ENCODE data around the gene NRXN2.

NRXN2 gene

DNA sequence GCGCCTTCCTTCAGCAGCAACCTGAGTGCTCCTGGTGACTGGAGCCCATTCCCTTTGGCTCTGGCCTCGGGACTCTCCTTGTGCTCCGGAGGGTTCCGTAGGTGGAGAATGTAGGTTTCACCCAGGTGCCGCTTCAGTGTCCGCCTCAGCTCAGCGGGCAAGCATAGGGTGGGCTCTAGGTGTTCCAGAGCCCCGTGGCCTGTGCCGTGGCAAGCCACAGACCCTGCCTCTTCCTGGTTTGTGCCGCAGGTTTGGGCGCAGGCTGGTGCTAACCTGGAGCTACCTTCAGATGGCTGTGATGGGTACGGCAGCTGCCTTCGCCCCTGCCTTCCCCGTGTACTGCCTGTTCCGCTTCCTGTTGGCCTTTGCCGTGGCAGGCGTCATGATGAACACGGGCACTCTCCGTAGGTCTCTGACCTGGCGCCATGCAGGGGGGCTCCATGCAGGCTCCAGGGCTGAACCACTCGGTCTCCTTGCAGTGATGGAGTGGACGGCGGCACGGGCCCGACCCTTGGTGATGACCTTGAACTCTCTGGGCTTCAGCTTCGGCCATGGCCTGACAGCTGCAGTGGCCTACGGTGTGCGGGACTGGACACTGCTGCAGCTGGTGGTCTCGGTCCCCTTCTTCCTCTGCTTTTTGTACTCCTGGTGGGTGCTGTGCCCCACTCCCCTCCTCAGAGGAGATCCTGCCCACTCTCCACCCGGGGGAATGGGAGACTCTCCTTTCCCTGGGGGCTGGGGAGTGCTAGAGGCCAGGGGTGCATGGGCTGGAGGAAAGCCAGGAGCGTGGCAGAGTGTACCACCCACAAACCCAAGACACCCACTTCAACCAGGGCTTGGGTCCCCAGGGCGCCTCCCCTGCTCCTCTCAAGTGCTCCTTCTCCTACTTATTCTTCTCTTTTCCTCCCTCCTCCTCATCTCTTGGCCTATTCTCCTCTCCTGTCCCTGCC is 129.6 kb downstream of the NRXN2 start:
- no peak for TF ChIP-seq Cebpa-rat (IDR thresholded peaks at IDR 0.05)
- no peak overlapping the region for H3K9ac ChIP-seq
- H3K27me3 ChIP-seq = no peaks in the 10 kb centered on the region

DNA sequence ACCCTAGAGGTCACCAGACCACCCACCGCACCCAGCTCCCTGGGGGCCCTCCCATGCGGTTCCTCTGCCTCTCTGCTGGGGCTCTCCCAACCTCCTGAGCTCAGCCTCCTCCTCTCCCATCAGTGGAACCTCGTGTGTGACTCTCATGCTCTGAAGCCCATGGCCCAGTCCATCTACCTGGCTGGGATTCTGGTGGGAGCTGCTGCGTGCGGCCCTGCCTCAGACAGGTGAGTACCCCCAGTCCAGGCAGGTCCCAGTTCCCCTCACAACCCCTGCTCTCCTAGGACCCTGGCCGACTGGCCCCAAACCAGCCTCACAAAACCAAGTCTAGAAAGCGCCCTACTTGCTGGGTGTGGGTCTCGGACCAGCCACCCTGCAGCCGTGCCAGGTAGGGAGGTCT is 130.3 kb downstream of the NRXN2 start:
- no peak overlapping the region for H3K4me2 ChIP-seq
- no peak overlapping the region for H3K4me3 ChIP-seq
- no peak overlapping the region for H3K27ac ChIP-seq
- TF ChIP-seq Cebpa-rat (IDR thresholded peaks at IDR 0.05) = no peak
- H3K27me3 ChIP-seq = no peaks in the 10 kb centered on the region
- no peak overlapping the region for H3K9ac ChIP-seq
- no peaks in the 10 kb centered on the region for H4K20me1 ChIP-seq
- peaks cover 5% of the 10 kb centered on the region; the same call in 1 of the 2 replicates for H3K4me1 ChIP-seq
- peaks cover 46% of the 10 kb centered on the region for H3K9me3 ChIP-seq
- H3K36me3 ChIP-seq = no peaks in the 10 kb centered on the region

More for the DNA sequence above, 129.6 kb downstream of the NRXN2 start:
- H3K4me2 ChIP-seq = no peak overlapping the region
- no peaks in the 10 kb centered on the region for H4K20me1 ChIP-seq
- no peak overlapping the region for H3K4me3 ChIP-seq
- H3K27ac ChIP-seq = no peak overlapping the region
- H3K9me3 ChIP-seq = peaks cover 39% of the 10 kb centered on the region
- peaks cover 5% of the 10 kb centered on the region; the same call in 1 of the 2 replicates for H3K4me1 ChIP-seq
- H3K36me3 ChIP-seq = no peaks in the 10 kb centered on the region

DNA sequence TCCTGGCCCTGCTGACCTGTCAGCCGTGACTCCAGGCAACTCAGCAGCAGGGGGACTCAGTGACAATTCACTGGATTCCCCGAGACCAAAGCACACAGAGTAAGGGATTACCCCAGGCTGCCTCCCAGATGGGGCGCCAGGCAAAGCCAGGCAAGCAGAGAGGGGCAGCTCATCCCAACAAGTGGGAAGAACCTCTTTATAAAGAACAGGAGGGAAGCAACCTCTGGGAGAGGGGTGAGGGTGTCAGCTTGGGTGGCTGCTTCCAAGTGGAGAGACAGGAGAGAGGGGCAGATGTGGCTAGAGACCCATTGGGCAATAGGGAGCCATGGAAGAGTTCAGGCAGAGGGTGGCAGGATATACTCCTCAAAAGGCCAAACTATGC is 130.8 kb downstream of the NRXN2 start:
- no peak for TF ChIP-seq Cebpa-rat (IDR thresholded peaks at IDR 0.05)
- Histone ChIP-seq H3K27me3 (no peaks in the 10 kb centered on the region), H3K9me3 (peaks cover 46% of the 10 kb centered on the region), H3K9ac (no peak overlapping the region), H3K4me3 (no peak overlapping the region), H3K36me3 (no peaks in the 10 kb centered on the region), H3K4me1 (peaks cover 5% of the 10 kb centered on the region; the same call in 1 of the 2 replicates), H3K4me2 (no peak overlapping the region), H4K20me1 (no peaks in the 10 kb centered on the region), H3K27ac (no peak overlapping the region)

DNA sequence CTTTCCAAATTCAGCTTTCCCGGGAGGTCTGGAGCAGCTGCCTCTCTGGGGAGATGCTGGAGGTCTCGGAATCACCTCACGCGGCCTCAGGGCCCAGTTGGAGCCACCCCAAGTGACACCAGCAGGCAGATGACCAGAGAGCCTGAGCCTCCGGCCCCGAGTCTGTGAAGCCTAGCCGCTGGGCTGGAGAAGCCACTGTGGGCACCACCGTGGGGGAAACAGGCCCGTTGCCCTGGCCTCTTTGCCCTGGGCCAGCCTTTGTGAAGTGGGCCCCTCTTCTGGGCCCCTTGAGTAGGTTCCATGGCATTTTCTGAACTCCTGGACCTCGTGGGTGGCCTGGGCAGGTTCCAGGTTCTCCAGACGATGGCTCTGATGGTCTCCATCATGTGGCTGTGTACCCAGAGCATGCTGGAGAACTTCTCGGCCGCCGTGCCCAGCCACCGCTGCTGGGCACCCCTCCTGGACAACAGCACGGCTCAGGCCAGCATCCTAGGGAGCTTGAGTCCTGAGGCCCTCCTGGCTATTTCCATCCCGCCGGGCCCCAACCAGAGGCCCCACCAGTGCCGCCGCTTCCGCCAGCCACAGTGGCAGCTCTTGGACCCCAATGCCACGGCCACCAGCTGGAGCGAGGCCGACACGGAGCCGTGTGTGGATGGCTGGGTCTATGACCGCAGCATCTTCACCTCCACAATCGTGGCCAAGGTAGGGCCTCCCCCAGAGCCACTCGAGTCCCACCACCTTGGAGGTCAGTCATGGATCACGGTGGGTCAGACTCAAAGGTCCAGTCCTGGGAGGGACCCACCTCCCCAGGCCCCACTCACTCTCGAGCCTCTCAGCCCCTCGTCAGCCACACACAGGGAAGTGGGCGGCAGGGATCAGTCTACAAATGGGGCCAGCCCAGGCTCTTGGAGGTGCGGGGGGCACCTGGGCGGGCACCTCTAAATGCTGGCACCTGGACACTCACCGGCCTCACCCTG is 131.5 kb downstream of the NRXN2 start:
- no peaks in the 10 kb centered on the region for H3K27me3 ChIP-seq

DNA sequence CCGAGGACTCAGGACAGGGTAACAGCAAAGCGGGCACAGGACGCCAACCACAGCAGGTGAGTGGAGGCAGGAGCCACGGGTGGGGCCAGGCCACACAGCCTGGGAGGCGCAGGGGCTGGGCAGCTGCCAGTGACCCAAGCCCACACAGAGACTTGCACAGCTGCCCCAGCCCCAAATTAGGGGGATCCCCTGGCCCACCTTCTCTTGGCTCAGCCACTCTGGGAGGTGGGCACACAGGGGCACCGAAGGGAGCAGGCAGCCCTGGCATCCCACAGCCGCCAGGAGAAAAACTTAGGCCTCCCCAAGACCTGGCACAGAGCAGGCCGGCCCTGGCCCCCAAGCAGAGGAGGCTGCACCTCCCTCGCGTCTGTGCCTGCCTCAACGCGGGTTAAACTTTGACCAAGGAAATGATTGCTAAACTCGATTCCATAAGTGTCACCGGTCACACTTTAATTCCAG is 132.2 kb downstream of the NRXN2 start, which contains the start of gene SLC22A12:
TSS of gene SLC22A12 (plus strand) at position 458 of the 459 bp plus-strand sequence. CDS start 337 bp downstream, outside the sequence.
- no peaks in the 10 kb centered on the region for H3K27me3 ChIP-seq

More for the DNA sequence above, 131.5 kb downstream of the NRXN2 start:
- Histone ChIP-seq H3K4me2 (no peak overlapping the region), H3K36me3 (no peaks in the 10 kb centered on the region), H3K9ac (no peak overlapping the region), H3K4me1 (peaks cover 5% of the 10 kb centered on the region; the same call in 1 of the 2 replicates), H3K4me3 (no peak overlapping the region), H4K20me1 (no peaks in the 10 kb centered on the region), H3K27ac (no peak overlapping the region), H3K9me3 (peaks cover 41% of the 10 kb centered on the region)
- TF ChIP-seq Cebpa-rat (IDR thresholded peaks at IDR 0.05) = no peak

DNA sequence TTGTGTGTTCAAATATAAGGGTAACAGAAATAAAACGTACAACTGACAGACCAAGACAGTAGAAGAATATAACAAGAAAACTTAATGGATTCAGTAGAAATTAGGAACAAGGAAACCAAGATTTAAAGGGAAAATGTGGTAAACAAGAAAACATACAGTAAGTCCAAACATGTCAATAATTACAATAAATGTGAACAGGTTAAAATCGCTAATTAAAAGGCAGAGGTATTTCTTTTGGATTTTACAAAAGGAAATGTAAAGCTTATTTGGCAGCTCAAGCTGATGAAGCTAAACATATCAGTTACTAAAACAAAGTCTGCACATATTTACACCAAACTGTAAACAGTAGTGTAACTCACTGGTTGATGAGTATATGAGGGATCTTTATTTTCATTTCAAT is 134.3 kb downstream of the NRXN2 start:
- H3K4me1 ChIP-seq = peaks cover 5% of the 10 kb centered on the region; the same call in 1 of the 2 replicates
- no peak overlapping the region for H3K4me2 ChIP-seq
- no peaks in the 10 kb centered on the region for H4K20me1 ChIP-seq
- no peak overlapping the region for H3K9ac ChIP-seq
- no peaks in the 10 kb centered on the region for H3K36me3 ChIP-seq
- TF ChIP-seq Cebpa-rat (IDR thresholded peaks at IDR 0.05) = no peak
- H3K27ac ChIP-seq = no peak overlapping the region
- peaks cover 20% of the 10 kb centered on the region for H3K9me3 ChIP-seq
- H3K4me3 ChIP-seq = no peak overlapping the region
- no peaks in the 10 kb centered on the region for H3K27me3 ChIP-seq

More for the DNA sequence above, 132.2 kb downstream of the NRXN2 start, which contains the start of gene SLC22A12:
- TF ChIP-seq Cebpa-rat (IDR thresholded peaks at IDR 0.05) = no peak
- Histone ChIP-seq H3K4me3 (no peak within 1 kb of the TSS), H3K9me3 (peaks cover 33% of the 10 kb centered on the region), H3K9ac (no peak within 1 kb of the TSS), H3K4me1 (peaks cover 5% of the 10 kb centered on the region; the same call in 1 of the 2 replicates), H3K36me3 (no peaks in the 10 kb centered on the region), H3K27ac (no peak within 1 kb of the TSS), H3K4me2 (no peak within 1 kb of the TSS), H4K20me1 (no peaks in the 10 kb centered on the region)

DNA sequence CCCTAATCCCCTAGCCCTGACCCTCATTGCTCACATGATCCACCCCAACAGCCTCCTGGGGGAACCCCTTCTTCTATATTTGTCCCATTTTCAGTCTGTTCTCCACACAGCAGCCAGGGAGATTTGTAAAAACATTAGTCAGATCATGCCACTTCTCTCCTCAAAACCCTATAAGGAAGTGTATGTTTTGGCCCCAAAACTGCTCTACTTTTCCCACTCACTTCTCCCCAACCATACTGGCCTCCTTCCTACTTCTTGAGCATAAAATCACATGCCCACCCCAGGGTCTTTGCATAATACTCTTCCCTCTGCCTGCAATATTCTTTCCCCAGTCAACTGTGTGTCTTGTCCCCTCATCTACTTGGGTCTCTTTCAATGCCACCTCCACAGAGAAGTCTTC is 136.6 kb downstream of the NRXN2 start:
- Histone ChIP-seq H3K27ac (no peak overlapping the region), H3K9me3 (peaks cover 20% of the 10 kb centered on the region), H3K9ac (no peak overlapping the region), H3K36me3 (no peaks in the 10 kb centered on the region), H4K20me1 (no peaks in the 10 kb centered on the region), H3K4me3 (no peak overlapping the region), H3K27me3 (no peaks in the 10 kb centered on the region), H3K4me2 (no peak overlapping the region), H3K4me1 (no peaks in the 10 kb centered on the region)
- TF ChIP-seq Cebpa-rat (IDR thresholded peaks at IDR 0.05) = no peak

DNA sequence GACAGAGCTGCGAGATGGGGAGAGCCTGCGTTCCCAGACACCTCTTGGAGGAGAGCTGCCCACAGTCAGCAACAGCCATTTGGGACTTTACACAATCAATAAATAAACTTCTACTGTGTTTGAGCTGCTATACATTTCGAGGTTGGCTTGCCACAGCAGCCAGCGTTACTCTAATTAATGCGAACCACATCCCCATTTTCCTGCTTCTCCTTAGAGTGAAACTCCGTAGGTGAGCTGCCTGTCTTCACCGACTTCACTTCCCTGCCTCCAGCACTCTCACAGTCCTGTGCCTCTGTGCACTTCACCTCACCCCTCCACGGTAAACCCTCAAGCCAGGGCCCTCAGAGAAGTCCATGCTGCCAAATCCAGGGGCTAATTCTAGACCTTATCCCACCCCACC is 137.8 kb downstream of the NRXN2 start:
- Histone ChIP-seq H3K4me3 (no peak overlapping the region), H4K20me1 (no peaks in the 10 kb centered on the region), H3K36me3 (no peaks in the 10 kb centered on the region), H3K4me1 (no peaks in the 10 kb centered on the region), H3K9me3 (peaks cover 20% of the 10 kb centered on the region), H3K27ac (no peak overlapping the region), H3K9ac (no peak overlapping the region), H3K27me3 (no peaks in the 10 kb centered on the region), H3K4me2 (no peak overlapping the region)
- no peak for TF ChIP-seq Cebpa-rat (IDR thresholded peaks at IDR 0.05)
